ENCODE results near the gene PDE2A. TPM values are rescaled to one million over a fixed set of nuclear protein-coding genes. Genes with fewer than 3 reads are reported as not detected.

PDE2A gene
- total and polyA plus RNA-seq, 2 of the 4 experiments (the other 2 are of a cell fraction): 0.02 TPM; not detected in 1

DNA sequence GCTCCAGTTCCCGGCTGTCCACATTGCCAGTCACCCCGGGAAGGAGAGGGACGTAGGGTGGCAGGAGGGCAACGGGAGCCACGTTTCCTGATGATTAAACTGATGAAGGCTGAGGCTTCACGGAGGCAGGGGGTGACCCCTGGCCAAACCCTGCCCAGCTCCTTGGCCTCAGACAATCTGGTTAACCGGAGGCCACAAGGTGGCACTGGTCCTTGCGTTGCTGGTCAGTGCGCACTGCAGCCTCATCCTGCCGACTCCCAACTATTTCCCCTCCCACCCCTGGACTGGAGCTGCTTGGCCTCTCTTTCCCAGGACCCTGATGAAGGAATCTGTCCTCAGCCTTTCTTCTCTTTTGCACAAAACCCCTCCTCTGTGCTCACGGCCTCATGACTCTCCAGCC lies 75.3 kb downstream of the PDE2A start:
- Histone ChIP-seq H2BK5ac (ENCODE audit: low read depth, low read length, poor library complexity, severe bottlenecking) (no peak overlapping the region), H3K56ac (ENCODE audit: extremely low read depth, insufficient read depth, low read length) (no peak overlapping the region), H3K9me1 (ENCODE audit: insufficient read depth, low read length) (no peaks in the 10 kb centered on the region), H3K36me3 (ENCODE audit: control insufficient read depth, insufficient read depth, low read length) (no peaks in the 10 kb centered on the region), H3K23ac (ENCODE audit: low read depth, low read length) (no peak overlapping the region), H3K4me3 (ENCODE audit: insufficient read depth, low read depth, low read length) (no peak overlapping the region), H3K18ac (ENCODE audit: low read depth, low read length) (no peak overlapping the region), H4K5ac (ENCODE audit: low read depth, low read length) (no peak overlapping the region), H3K9ac (ENCODE audit: low read depth, low read length) (no peak overlapping the region), H2AFZ (replicated peaks; ENCODE audit: low read length, poor library complexity) (no peak overlapping the region), H4K91ac (ENCODE audit: insufficient read depth, low read depth, low read length) (no peak overlapping the region), H3K79me1 (ENCODE audit: low read depth in 1 of 2, low read length in 2 of 2) (no peaks in the 10 kb centered on the region), H3K14ac (replicated peaks; ENCODE audit: low read depth, low read length) (no peak overlapping the region), H2AK5ac (ENCODE audit: low read depth, low read length) (no peak overlapping the region), H2BK20ac (ENCODE audit: low read depth, low read length) (no peak overlapping the region), H2AK9ac (replicated peaks; ENCODE audit: low read depth, low read length, poor library complexity) (no peak overlapping the region), H3K27ac (ENCODE audit: insufficient read depth, low read length) (no peak overlapping the region), H3K4ac (ENCODE audit: low read depth, low read length) (no peak overlapping the region), H3K27me3 (ENCODE audit: control insufficient read depth, insufficient read depth, low read length) (peaks cover 84% of the 10 kb centered on the region), H3K4me1 (ENCODE audit: control insufficient read depth, insufficient read depth, low read length) (no peaks in the 10 kb centered on the region), H3K4me2 (ENCODE audit: low read depth, low read length) (no peak overlapping the region), H2BK120ac (ENCODE audit: low read depth, low read length) (no peak overlapping the region), H4K20me1 (ENCODE audit: insufficient read depth, low read length) (no peaks in the 10 kb centered on the region), H4K8ac (ENCODE audit: low read depth in 2 of 2, low read length in 2 of 2) (no peak overlapping the region), H2BK15ac (ENCODE audit: low read depth, low read length) (no peak overlapping the region), H3K9me3 (ENCODE audit: control insufficient read depth, insufficient read depth, low read length) (no peaks in the 10 kb centered on the region)
- BruUV-seq (replicated peaks): no TSS peak
- in situ Hi-C loops (cut with MboI; ENCODE audit: low sequenced_read_pairs): no loop called here
- POLR2A ChIA-PET (ENCODE audit: unreplicated experiment): no interaction called here
- DNase-seq (peak; percentile 21), ATAC-seq (ENCODE audit: low read depth) (peak; percentile 93)
- CTCF ChIA-PET: interaction anchor here (0.6 to 1.4 kb wide), 4 partner anchors 9 to 86 kb away, joined by 3 to 5 read pairs (median 3); no protein-coding TSS in a partner anchor
- WGBS, 2 experiments (ENCODE audit: extremely low coverage in 2 of 2, insufficient read length in 1 of 2): 26% methylated on average over 11 of the region's 11 CpGs; no CpG with 5 or more reads in 1 of the 2 experiments
- intact Hi-C loops (cut with micrococcal nuclease): loop anchor here (1.0 kb wide), 1 partner anchor 44 kb away; no protein-coding TSS in a partner anchor
- peak; percentile 41 for TF ChIP-seq SMC3 (IDR thresholded peaks at IDR 0.05; ENCODE audit: low read depth, low read length)
- TF ChIP-seq, protein P1, sequence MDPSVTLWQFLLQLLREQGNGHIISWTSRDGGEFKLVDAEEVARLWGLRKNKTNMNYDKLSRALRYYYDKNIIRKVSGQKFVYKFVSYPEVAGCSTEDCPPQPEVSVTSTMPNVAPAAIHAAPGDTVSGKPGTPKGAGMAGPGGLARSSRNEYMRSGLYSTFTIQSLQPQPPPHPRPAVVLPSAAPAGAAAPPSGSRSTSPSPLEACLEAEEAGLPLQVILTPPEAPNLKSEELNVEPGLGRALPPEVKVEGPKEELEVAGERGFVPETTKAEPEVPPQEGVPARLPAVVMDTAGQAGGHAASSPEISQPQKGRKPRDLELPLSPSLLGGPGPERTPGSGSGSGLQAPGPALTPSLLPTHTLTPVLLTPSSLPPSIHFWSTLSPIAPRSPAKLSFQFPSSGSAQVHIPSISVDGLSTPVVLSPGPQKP (IDR thresholded peaks at IDR 0.05; ENCODE audit: borderline replicate concordance, low read depth, low read length): no peak
- no peak for TF ChIP-seq CHD1 (IDR thresholded peaks at IDR 0.05; ENCODE audit: low read depth, low read length)
- no peak for TF ChIP-seq RCOR1 (IDR thresholded peaks at IDR 0.05; ENCODE audit: insufficient replicate concordance, low read length)
- TF ChIP-seq BHLHE40 (IDR thresholded peaks at IDR 0.05; ENCODE audit: low read depth, low read length): no peak
- TF ChIP-seq POLR2A (IDR thresholded peaks at IDR 0.05; ENCODE audit: low read depth, low read length): no peak
- TF ChIP-seq MAFK (IDR thresholded peaks at IDR 0.05; ENCODE audit: low read depth, low read length): no peak
- no peak for TF ChIP-seq RFX5 (IDR thresholded peaks at IDR 0.05; ENCODE audit: low read depth, low read length)
- TF ChIP-seq, protein P2, sequence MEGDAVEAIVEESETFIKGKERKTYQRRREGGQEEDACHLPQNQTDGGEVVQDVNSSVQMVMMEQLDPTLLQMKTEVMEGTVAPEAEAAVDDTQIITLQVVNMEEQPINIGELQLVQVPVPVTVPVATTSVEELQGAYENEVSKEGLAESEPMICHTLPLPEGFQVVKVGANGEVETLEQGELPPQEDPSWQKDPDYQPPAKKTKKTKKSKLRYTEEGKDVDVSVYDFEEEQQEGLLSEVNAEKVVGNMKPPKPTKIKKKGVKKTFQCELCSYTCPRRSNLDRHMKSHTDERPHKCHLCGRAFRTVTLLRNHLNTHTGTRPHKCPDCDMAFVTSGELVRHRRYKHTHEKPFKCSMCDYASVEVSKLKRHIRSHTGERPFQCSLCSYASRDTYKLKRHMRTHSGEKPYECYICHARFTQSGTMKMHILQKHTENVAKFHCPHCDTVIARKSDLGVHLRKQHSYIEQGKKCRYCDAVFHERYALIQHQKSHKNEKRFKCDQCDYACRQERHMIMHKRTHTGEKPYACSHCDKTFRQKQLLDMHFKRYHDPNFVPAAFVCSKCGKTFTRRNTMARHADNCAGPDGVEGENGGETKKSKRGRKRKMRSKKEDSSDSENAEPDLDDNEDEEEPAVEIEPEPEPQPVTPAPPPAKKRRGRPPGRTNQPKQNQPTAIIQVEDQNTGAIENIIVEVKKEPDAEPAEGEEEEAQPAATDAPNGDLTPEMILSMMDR (conservative IDR thresholded peaks at IDR 0.05; ENCODE audit: low read depth, low read length): peak; percentile 50
- no peak for TF ChIP-seq CEBPB (IDR thresholded peaks at IDR 0.05; ENCODE audit: low read depth, low read length)
- TF ChIP-seq, protein P3, sequence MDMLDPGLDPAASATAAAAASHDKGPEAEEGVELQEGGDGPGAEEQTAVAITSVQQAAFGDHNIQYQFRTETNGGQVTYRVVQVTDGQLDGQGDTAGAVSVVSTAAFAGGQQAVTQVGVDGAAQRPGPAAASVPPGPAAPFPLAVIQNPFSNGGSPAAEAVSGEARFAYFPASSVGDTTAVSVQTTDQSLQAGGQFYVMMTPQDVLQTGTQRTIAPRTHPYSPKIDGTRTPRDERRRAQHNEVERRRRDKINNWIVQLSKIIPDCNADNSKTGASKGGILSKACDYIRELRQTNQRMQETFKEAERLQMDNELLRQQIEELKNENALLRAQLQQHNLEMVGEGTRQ (IDR thresholded peaks at IDR 0.05; ENCODE audit: low read depth, low read length): no peak
- no peak for TF ChIP-seq MAZ (IDR thresholded peaks at IDR 0.05; ENCODE audit: borderline replicate concordance, low read depth, low read length)
- TF ChIP-seq MXI1 (IDR thresholded peaks at IDR 0.05; ENCODE audit: borderline replicate concordance, low read depth, low read length): no peak
- TF ChIP-seq NFE2L2 (IDR thresholded peaks at IDR 0.05; ENCODE audit: low read depth, low read length): no peak
- no peak for TF ChIP-seq FOS (IDR thresholded peaks at IDR 0.05; ENCODE audit: low read depth, low read length)
- TF ChIP-seq RAD21 (IDR thresholded peaks at IDR 0.05; ENCODE audit: low read length): peak; percentile 42
- dilution Hi-C loops (cut with HindIII; ENCODE audit: low sequenced_read_pairs, unreplicated experiment): no loop called here

All from IMR-90 (cell line).